Right lung (tissue), 5 donors: ENCODE data around the gene GDF2. TPM values are rescaled to one million over a fixed set of nuclear protein-coding genes. Genes with fewer than 3 reads are reported as not detected.

Experiments
- DNase-seq, 2 donors: peaks; one replicate each; pipeline ENCODE4 v3.0.0-alpha.2; 2013
- polyA plus RNA-seq, 5 donors: library from polyadenylated mRNA; unstranded; fragments of 120-200 nt; gene quantifications; one replicate each; pipeline versions ENCODE4 v1.2.1 to v1.2.3, GENCODE V29; 2013; ENCODE audit warnings: inconsistent platforms in 1 of 5, low replicate concordance in 1 of 5; ENCODE audit not compliant: insufficient read length in 5 of 5, insufficient read depth in 1 of 5

GDF2 gene
- polyA plus RNA-seq, 5 donors, result 0.09 to 0.28 (median 0.18) TPM

GRCh38 chr10:47332946-47333345, 10.7 kb downstream of the GDF2 start:
- no peak for DNase-seq

DNA sequence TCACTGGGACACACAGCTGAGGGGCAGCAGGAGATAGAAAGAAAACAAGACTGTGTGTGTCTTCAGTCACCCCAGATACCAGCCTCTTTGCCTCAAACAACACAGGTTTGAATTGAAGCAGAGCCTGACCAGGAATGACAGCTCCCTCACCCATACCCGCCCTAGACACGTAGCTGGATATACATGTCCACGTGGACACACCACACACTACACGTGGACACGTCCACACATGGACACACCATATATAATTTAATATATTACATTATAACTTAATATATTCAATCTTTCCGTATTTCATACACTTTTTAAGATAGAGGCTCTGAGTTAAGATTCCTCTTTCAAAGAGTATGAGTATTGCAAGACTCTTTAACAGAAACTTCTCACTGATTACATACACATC, 11.3 kb downstream of the GDF2 start:
- no peak for DNase-seq

- no peak for DNase-seq
Measured at GRCh38 chr10:47334466-47335295, 12.4 kb downstream of the GDF2 start.

GRCh38 chr10:47335906-47336305, 13.7 kb downstream of the GDF2 start:
- no peak for DNase-seq

GRCh38 chr10:47336387-47337134, 14.3 kb downstream of the GDF2 start:
- DNase-seq, result no peak

- DNase-seq, result no peak
Measured at GRCh38 chr10:47337310-47337709, 15.1 kb downstream of the GDF2 start.

- no peak for DNase-seq
Measured at GRCh38 chr10:47339186-47339735, 17.0 kb downstream of the GDF2 start.

GRCh38 chr10:47339759-47340607, 17.7 kb downstream of the GDF2 start:
- DNase-seq, result no peak

GRCh38 chr10:47340608-47341170, 18.4 kb downstream of the GDF2 start:
- DNase-seq, result peak; percentile 25 to 42

GRCh38 chr10:47344996-47345870, 23.0 kb downstream of the GDF2 start:
- no peak for DNase-seq

- DNase-seq, result no peak
Measured at GRCh38 chr10:47346581-47347302, 24.5 kb downstream of the GDF2 start.

DNA sequence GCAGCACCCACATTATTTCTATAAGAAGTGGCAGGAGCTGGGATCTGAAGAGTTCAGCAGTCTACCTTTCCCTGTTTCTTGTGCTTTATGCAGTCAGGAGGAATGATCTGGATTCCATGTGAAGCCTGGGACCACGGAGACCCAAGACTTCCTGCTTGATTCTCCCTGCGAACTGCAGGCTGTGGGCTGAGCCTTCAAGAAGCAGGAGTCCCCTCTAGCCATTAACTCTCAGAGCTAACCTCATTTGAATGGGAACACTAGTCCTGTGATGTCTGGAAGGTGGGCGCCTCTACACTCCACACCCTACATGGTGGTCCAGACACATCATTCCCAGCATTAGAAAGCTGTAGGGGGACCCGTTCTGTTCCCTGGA, 25.0 kb downstream of the GDF2 start:
- no peak for DNase-seq

GRCh38 chr10:47348138-47348651, 25.9 kb downstream of the GDF2 start, which contains the start of gene RBP3:
TSS of gene RBP3 (plus strand) at chr10:47348363. CDS start at chr10:47348485, 122 bp downstream.
- no peak for DNase-seq

DNA sequence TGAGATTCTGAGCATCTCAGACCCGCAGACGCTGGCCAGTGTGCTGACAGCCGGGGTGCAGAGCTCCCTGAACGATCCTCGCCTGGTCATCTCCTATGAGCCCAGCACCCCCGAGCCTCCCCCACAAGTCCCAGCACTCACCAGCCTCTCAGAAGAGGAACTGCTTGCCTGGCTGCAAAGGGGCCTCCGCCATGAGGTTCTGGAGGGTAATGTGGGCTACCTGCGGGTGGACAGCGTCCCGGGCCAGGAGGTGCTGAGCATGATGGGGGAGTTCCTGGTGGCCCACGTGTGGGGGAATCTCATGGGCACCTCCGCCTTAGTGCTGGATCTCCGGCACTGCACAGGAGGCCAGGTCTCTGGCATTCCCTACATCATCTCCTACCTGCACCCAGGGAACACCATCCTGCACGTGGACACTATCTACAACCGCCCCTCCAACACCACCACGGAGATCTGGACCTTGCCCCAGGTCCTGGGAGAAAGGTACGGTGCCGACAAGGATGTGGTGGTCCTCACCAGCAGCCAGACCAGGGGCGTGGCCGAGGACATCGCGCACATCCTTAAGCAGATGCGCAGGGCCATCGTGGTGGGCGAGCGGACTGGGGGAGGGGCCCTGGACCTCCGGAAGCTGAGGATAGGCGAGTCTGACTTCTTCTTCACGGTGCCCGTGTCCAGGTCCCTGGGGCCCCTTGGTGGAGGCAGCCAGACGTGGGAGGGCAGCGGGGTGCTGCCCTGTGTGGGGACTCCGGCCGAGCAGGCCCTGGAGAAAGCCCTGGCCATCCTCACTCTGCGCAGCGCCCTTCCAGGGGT, 26.6 kb downstream of the GDF2 start:
- no peak for DNase-seq

GRCh38 chr10:47349516-47349915, 27.3 kb downstream of the GDF2 start:
- DNase-seq, result no peak

DNA sequence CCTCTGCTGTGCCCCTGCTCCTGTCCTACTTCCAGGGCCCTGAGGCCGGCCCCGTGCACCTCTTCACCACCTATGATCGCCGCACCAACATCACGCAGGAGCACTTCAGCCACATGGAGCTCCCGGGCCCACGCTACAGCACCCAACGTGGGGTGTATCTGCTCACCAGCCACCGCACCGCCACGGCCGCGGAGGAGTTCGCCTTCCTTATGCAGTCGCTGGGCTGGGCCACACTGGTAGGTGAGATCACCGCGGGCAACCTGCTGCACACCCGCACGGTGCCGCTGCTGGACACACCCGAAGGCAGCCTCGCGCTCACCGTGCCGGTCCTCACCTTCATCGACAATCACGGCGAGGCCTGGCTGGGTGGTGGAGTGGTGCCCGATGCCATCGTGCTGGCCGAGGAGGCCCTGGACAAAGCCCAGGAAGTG, 27.7 kb downstream of the GDF2 start:
- no peak for DNase-seq

DNA sequence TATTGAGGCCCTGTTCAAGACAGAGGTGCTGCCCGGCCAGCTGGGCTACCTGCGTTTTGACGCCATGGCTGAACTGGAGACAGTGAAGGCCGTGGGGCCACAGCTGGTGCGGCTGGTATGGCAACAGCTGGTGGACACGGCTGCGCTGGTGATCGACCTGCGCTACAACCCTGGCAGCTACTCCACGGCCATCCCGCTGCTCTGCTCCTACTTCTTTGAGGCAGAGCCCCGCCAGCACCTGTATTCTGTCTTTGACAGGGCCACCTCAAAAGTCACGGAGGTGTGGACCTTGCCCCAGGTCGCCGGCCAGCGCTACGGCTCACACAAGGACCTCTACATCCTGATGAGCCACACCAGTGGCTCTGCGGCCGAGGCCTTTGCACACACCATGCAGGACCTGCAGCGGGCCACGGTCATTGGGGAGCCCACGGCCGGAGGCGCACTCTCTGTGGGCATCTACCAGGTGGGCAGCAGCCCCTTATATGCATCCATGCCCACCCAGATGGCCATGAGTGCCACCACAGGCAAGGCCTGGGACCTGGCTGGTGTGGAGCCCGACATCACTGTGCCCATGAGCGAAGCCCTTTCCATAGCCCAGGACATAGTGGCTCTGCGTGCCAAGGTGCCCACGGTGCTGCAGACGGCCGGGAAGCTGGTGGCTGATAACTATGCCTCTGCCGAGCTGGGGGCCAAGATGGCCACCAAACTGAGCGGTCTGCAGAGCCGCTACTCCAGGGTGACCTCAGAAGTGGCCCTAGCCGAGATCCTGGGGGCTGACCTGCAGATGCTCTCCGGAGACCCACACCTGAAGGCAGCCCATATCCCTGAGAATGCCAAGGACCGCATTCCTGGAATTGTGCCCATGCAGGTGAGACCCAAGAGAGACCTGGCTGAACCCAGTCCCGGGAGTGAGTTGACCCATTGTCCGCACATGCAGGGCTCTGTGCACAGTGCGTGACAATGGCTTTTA, 28.7 kb downstream of the GDF2 start:
- no peak for DNase-seq
